K562 (cell line): ENCODE results near the gene SIGLEC6. TPM values are rescaled to one million over a fixed set of nuclear protein-coding genes. Genes with fewer than 3 reads are reported as not detected.

Experiments used
- ATAC-seq: fragments of 200-7000 bp; cut with Tn5 transposase; 3 replicates; pipeline ENCODE4 v1.9.1; 2020; ENCODE audit warnings: moderate library complexity
- BruUV-seq: library from RNA; stranded (reverse); fragments of 400-500 nt; replicated peaks from 2 replicates; lab custom pipeline; 2021; lab: Mats Ljungman, UMichigan
- CTCF ChIA-PET: fragments of 300-600 bp; formaldehyde crosslinking; extraction: SDS; loops from one replicate; lab custom pipeline; 2021; ENCODE audit warnings: low intra/inter-chr PET ratio; lab: Yijun Ruan, JAX
- POLR2A ChIA-PET: fragments of 300-600, 350-650 bp; sonication (Branson Sonifier 250); formaldehyde crosslinking; extraction: SDS; loops from one replicate; lab custom pipeline; 2021; ENCODE audit warnings: antibody characterized with exemption, inconsistent platforms; lab: Yijun Ruan, JAX
- DNase-seq, 4 experiments: peaks; one replicate each; pipeline versions ENCODE4 v3.0.0 to v3.0.0-alpha.2; 2011 to 2018; ENCODE audit warnings: low spot score in 3 of 4, mixed read lengths in 3 of 4; ENCODE audit errors: extremely low read depth in 1 of 4
- FAIRE-seq: peaks from 2 replicates; lab custom pipeline; 2011; peaks lifted over from hg19 to GRCh38; lab: Jason Lieb, UNC
- H2AFZ ChIP-seq: 2 replicates; pipeline ENCODE4 v1.6.0; 2011; ENCODE audit warnings: low read depth, low read length, control low read depth, inconsistent platforms
- H3K27ac ChIP-seq: fragments of 200-600 bp; 3 replicates; pipeline ENCODE4 v1.8.0; 2011; ENCODE audit warnings: low read depth, mild to moderate bottlenecking, control low read depth, inconsistent platforms, low read length, moderate library complexity, mixed read lengths; ENCODE audit errors: extremely low read depth
- H3K27me3 ChIP-seq, 2 experiments: fragments of 300-600 bp in 1 of 2; 2 replicates in 1 of 2; 3 replicates in 1 of 2; pipeline versions ENCODE4 v1.6.0 to v1.8.0; 2011; ENCODE audit warnings: inconsistent platforms in 2 of 2, low read length in 2 of 2, mild to moderate bottlenecking in 1 of 2, mixed read lengths in 1 of 2, moderate library complexity in 1 of 2; ENCODE audit not compliant: control insufficient read depth in 2 of 2, insufficient read depth in 2 of 2
- H3K36me3 ChIP-seq: fragments of 300-600 bp; 3 replicates; pipeline ENCODE4 v1.8.0; 2011; ENCODE audit warnings: mild to moderate bottlenecking, low read length, inconsistent platforms; ENCODE audit not compliant: control insufficient read depth, insufficient read depth
- H3K4me1 ChIP-seq, 2 experiments: fragments of 200-600 bp in 1 of 2; replicated peaks in 1 of 2; 2 replicates in 1 of 2; 3 replicates in 1 of 2; pipeline versions ENCODE4 v1.5.1 to v1.8.0; 2011; ENCODE audit warnings: inconsistent platforms in 2 of 2, low read length in 2 of 2, mild to moderate bottlenecking in 1 of 2, mixed read lengths in 1 of 2, moderate library complexity in 1 of 2; ENCODE audit not compliant: control insufficient read depth in 2 of 2, insufficient read depth in 2 of 2
- H3K4me2 ChIP-seq: 2 replicates; pipeline ENCODE4 v1.6.1; 2011; ENCODE audit warnings: low read length, control low read depth, inconsistent platforms, mixed read lengths; ENCODE audit not compliant: insufficient read depth
- H3K4me3 ChIP-seq: fragments of 200-600 bp; sonication (generic), shearing (Covaris generic); 2 replicates; pipeline ENCODE4 v1.5.1; 2016; ENCODE audit warnings: control low read depth, inconsistent platforms
- H3K79me2 ChIP-seq: fragments of 200-600 bp; 3 replicates; pipeline ENCODE4 v1.8.0; 2011; ENCODE audit warnings: low read length, inconsistent platforms; ENCODE audit not compliant: control insufficient read depth, insufficient read depth
- H3K9ac ChIP-seq, 2 experiments: 2 replicates each; pipeline versions ENCODE4 v1.6.0 to v1.6.1; 2011; ENCODE audit warnings: low read depth in 2 of 2, low read length in 2 of 2, control low read depth in 1 of 2, inconsistent platforms in 1 of 2, mild to moderate bottlenecking in 1 of 2, mixed read lengths in 1 of 2; ENCODE audit not compliant: insufficient read depth in 1 of 2
- H3K9me1 ChIP-seq: one replicate; pipeline ENCODE4 v1.6.0; 2011; ENCODE audit warnings: inconsistent platforms, mild to moderate bottlenecking, low read length, moderate library complexity; ENCODE audit not compliant: control insufficient read depth, insufficient read depth
- H3K9me3 ChIP-seq: replicated peaks from 2 replicates; pipeline ENCODE4 v1.5.1; 2011; ENCODE audit warnings: low read depth, low read length, inconsistent platforms; ENCODE audit not compliant: control insufficient read depth, insufficient read depth
- H4K20me1 ChIP-seq: replicated peaks from 2 replicates; pipeline ENCODE4 v1.6.1; 2011; ENCODE audit warnings: low read length, inconsistent platforms, mixed read lengths; ENCODE audit not compliant: control insufficient read depth, insufficient read depth
- CBFA2T3 ChIP-seq: fragments of 450-650 bp; IDR thresholded peaks from 2 replicates; pipeline ENCODE4 v1.6.1; 2017
- CREB3 ChIP-seq: fragments of 450-650 bp; conservative IDR thresholded peaks from 2 replicates; pipeline ENCODE4 v1.6.1; 2016; ENCODE audit warnings: missing genetic modification characterization, low read depth, mild to moderate bottlenecking, missing compliant biosample characterization, moderate library complexity
- FOXK1 ChIP-seq: sonication (generic); formaldehyde crosslinking; IDR thresholded peaks from 2 replicates; pipeline ENCODE4 v1.8.0; 2022; ENCODE audit warnings: missing genetic modification reagents, mild to moderate bottlenecking, borderline replicate concordance
- KAT2B ChIP-seq: IDR thresholded peaks from one replicate; pipeline ENCODE4 v1.6.1; 2012; ENCODE audit warnings: low read depth, mild to moderate bottlenecking, control low read depth, inconsistent platforms, low read length, moderate library complexity
- MIER1 ChIP-seq: fragments of 450-650 bp; IDR thresholded peaks from 2 replicates; pipeline ENCODE4 v1.6.1; 2016; ENCODE audit warnings: antibody characterized with exemption, mild to moderate bottlenecking, low read depth
- NCOA1 ChIP-seq: fragments of 450-650 bp; IDR thresholded peaks from 2 replicates; pipeline ENCODE4 v1.6.1; 2016; ENCODE audit warnings: low read depth
- NFE2L1 ChIP-seq: fragments of 450-650 bp; IDR thresholded peaks from 2 replicates; pipeline ENCODE4 v1.6.1; 2016; ENCODE audit warnings: missing genetic modification characterization, low read depth, mild to moderate bottlenecking, missing compliant biosample characterization, moderate library complexity, borderline replicate concordance
- PHF21A ChIP-seq: fragments of 450-650 bp; IDR thresholded peaks from 2 replicates; pipeline ENCODE4 v1.6.1; 2017; ENCODE audit warnings: low read depth, borderline replicate concordance
- POLR2AphosphoS2 ChIP-seq: IDR thresholded peaks from 2 replicates; pipeline ENCODE4 v1.6.1; 2012; ENCODE audit warnings: low read length, improper control_type of control experiment
- RCOR1 ChIP-seq, 2 experiments: IDR thresholded peaks; 2 replicates each; pipeline ENCODE4 v1.6.1; 2012; ENCODE audit warnings: low read depth in 2 of 2, low read length in 2 of 2, borderline replicate concordance in 1 of 2, improper control_type of control experiment in 1 of 2
- SIN3A ChIP-seq, 2 experiments: fragments of 150-350 bp in 1 of 2; IDR thresholded peaks; 2 replicates each; pipeline ENCODE4 v1.6.1; 2011 to 2016; ENCODE audit warnings: borderline replicate concordance in 2 of 2, low read depth in 2 of 2, low read length in 2 of 2, mild to moderate bottlenecking in 2 of 2, moderate library complexity in 2 of 2; ENCODE audit not compliant: control insufficient read depth in 1 of 2
- SRF ChIP-seq, 2 experiments: fragments of 250-450, 450-650 bp in 1 of 2; sonication (Bioruptor Pico) in 1 of 2; sonication (generic) in 1 of 2; formaldehyde crosslinking; IDR thresholded peaks; 2 replicates each; pipeline versions ENCODE4 v1.5.0 to v1.5.1; 2020 to 2022; ENCODE audit warnings: mild to moderate bottlenecking in 1 of 2, missing genetic modification reagents in 1 of 2
- STAG1 ChIP-seq: sonication (generic); formaldehyde crosslinking; IDR thresholded peaks from 2 replicates; pipeline ENCODE4 v1.5.0; 2020; ENCODE audit warnings: missing genetic modification reagents, borderline replicate concordance
- TEAD4 ChIP-seq, 2 experiments: sonication (generic) in 1 of 2; formaldehyde crosslinking in 1 of 2; IDR thresholded peaks; 2 replicates each; pipeline versions ENCODE4 v1.6.1 to v1.8.0; 2012 to 2022; ENCODE audit warnings: borderline replicate concordance in 1 of 2, inconsistent platforms in 1 of 2, low read length in 1 of 2, mild to moderate bottlenecking in 1 of 2, missing genetic modification reagents in 1 of 2
- XRCC3 ChIP-seq: fragments of 450-650 bp; IDR thresholded peaks from 2 replicates; pipeline ENCODE4 v1.6.1; 2017; ENCODE audit warnings: mild to moderate bottlenecking, moderate library complexity
- ZC3H4 ChIP-seq: sonication (generic); formaldehyde crosslinking; IDR thresholded peaks from 2 replicates; pipeline ENCODE4 v1.9.0; 2021; ENCODE audit warnings: missing genetic modification reagents, borderline replicate concordance
- ZNF583 ChIP-seq: fragments of 250-450 bp; sonication (Bioruptor Pico); IDR thresholded peaks from 2 replicates; pipeline ENCODE4 v1.4.0; 2020
- WGBS: fragments of 100-300 bp; shearing (Covaris generic); methylation state at CpG from one replicate; pipeline ENCODE4 v1.1.6; 2016; ENCODE audit warnings: low coverage, mixed read lengths; ENCODE audit not compliant: insufficient coverage; ENCODE audit errors: missing lambda C conversion rate; 5-methylcytosine and 5-hydroxymethylcytosine counted together
- in situ Hi-C: fragments of 300-500 bp; cut with MboI; formaldehyde crosslinking; loops from 4 replicates; pipeline ENCODE4 v1.15.0; 2018; ENCODE audit warnings: inconsistent platforms, mixed read lengths
- intact Hi-C: fragments of 100-400 bp; cut with micrococcal nuclease; formaldehyde crosslinking; loops from 2 replicates; pipeline ENCODE4 v1.14.2; 2022
- polyA plus RNA-seq, 8 experiments: library from polyadenylated mRNA; depleted of rRNA in 4 of 8; stranded (reverse) in 5 of 8; unstranded in 3 of 8; fragments of >200 nt; fragmentation: Nextera tagmentation in 2 of 8; fragmentation: Illumina TruSeq in 1 of 8; extraction: Ambion mirVana in 2 of 8; extraction: Trizol in 1 of 8; gene quantifications; 2 replicates each; pipeline versions ENCODE4 v1.2.1 to v1.2.3, GENCODE V29; 2011 to 2014; ENCODE audit warnings: inconsistent platforms in 1 of 8, missing spikeins in 1 of 8
- total RNA-seq, 7 experiments: library from RNA; depleted of rRNA in 6 of 7; stranded (reverse); fragments of >200 nt in 6 of 7; fragmentation: Illumina TruSeq in 2 of 7; extraction: Trizol in 2 of 7; gene quantifications; 2 replicates each; pipeline versions ENCODE4 v1.2.1 to v1.2.3, GENCODE V29; 2011 to 2021; ENCODE audit warnings: low replicate concordance in 1 of 7
- TF ChIP-seq, protein P1 (sequence below): sonication (generic); formaldehyde crosslinking; IDR thresholded peaks from 2 replicates; pipeline ENCODE4 v1.4.0; 2020; ENCODE audit warnings: mild to moderate bottlenecking, missing genetic modification reagents
- TF ChIP-seq, protein P2 (sequence below): sonication (generic); formaldehyde crosslinking; IDR thresholded peaks from 2 replicates; pipeline ENCODE4 v1.9.0; 2022; ENCODE audit warnings: mild to moderate bottlenecking, missing genetic modification reagents

SIGLEC6 gene
- total and polyA plus RNA-seq, 9 of the 15 experiments (the other 6 are each of a cell fraction or from before 2014, with no cell fraction given) = 0.03 to 17.5 (median 0.71) TPM

DNA sequence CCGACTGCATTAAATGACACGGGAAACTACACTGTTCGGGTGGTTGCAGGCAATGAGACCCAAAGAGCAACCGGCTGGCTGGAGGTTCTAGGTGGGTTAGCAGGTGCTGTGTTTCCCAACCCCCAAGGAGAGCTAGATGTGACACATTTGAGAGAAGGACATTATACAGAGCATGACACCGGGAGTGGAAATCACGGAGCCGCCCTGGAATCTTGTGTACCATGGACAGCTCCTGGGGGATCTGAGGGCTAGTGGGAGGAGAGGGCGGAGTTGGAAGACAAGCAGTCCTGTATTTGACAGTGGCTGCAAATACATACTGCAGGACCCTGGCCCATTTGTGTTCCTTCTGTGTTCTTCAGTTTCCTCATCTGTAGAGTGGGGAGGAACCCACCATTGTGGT lies 50.9 kb downstream of the SIGLEC6 start:
- H3K9me1 ChIP-seq = no peaks in the 10 kb centered on the region
- peaks cover 12 to 20% of the 10 kb centered on the region in 2 experiments; a peak in 4 of 5 replicates for H3K4me1 ChIP-seq
- no peaks in the 10 kb centered on the region for H4K20me1 ChIP-seq
- H3K79me2 ChIP-seq = no peaks in the 10 kb centered on the region
- peaks cover 7% of the 10 kb centered on the region; the same call in 2 of the 3 replicates for H3K36me3 ChIP-seq
- ATAC-seq = peak; percentile 81
- WGBS = 21% methylated on average over 8 of the region's 8 CpGs
- H3K4me3 ChIP-seq = no peak overlapping the region
- DNase-seq = peak; percentile 67 to 80 (median 74)
- no peak overlapping the region; a peak in 1 of 4 replicates for H3K9ac ChIP-seq
- H3K27ac ChIP-seq = no peak overlapping the region
- peak; percentile 65 for FAIRE-seq
- peaks cover 2% of the 10 kb centered on the region; the same call in 1 of the 2 replicates for H3K9me3 ChIP-seq
- no peak overlapping the region for H3K4me2 ChIP-seq
- no peaks in the 10 kb centered on the region for H3K27me3 ChIP-seq
- in situ Hi-C loops = no loop called here
- ChIA-PET CTCF (no interaction called here), POLR2A (interaction anchor here (2.2 to 3.1 kb wide), 2 partner anchors 12 to 27 kb away, joined by 5 to 12 read pairs; no protein-coding TSS in a partner anchor)
- no TSS peak for BruUV-seq
- intact Hi-C loops = no loop called here
- no peak overlapping the region for H2AFZ ChIP-seq
- TF ChIP-seq FOXK1 (CRISPR knock-in tag) (0 out of 2 replicates have a peak, but pooled peaks have one; percentile 41), SRF (CRISPR knock-in tag; IDR thresholded peaks at IDR 0.05) (peak in 1 of 2 experiments; percentile 82; a peak in 1 of 4 replicates), SIN3A (IDR thresholded peaks at IDR 0.05; ENCODE audit: borderline replicate concordance in 2 of 2, control insufficient read depth in 1 of 2, low read depth in 2 of 2, low read length in 2 of 2) (peak in 1 of 2 experiments; percentile 83; a peak in 2 of 4 replicates), TEAD4 (IDR thresholded peaks at IDR 0.05; ENCODE audit: low read length) (peak; percentile 51; the same call in 1 of the 2 replicates), TEAD4 (CRISPR knock-in tag; IDR thresholded peaks at IDR 0.05; ENCODE audit: borderline replicate concordance) (no peak), MIER1 (peak; percentile 97), ZC3H4 (no peak), CBFA2T3 (no peak), CREB3 (no peak), POLR2AphosphoS2 (no peak), NCOA1 (peak; percentile 71), XRCC3 (no peak), ZNF583 (CRISPR knock-in tag) (0 out of 2 replicates have a peak, but pooled peaks have one; percentile 56), PHF21A (0 out of 2 replicates have a peak, but pooled peaks have one; percentile 57), STAG1 (CRISPR knock-in tag) (0 out of 2 replicates have a peak, but pooled peaks have one; percentile 38), RCOR1 (IDR thresholded peaks at IDR 0.05; ENCODE audit: borderline replicate concordance in 1 of 2, low read depth in 2 of 2, low read length in 2 of 2) (peak in 1 of 2 experiments; percentile 94; a peak in 2 of 4 replicates), KAT2B (no peak), NFE2L1 (no peak)
- TF ChIP-seq, protein P1, sequence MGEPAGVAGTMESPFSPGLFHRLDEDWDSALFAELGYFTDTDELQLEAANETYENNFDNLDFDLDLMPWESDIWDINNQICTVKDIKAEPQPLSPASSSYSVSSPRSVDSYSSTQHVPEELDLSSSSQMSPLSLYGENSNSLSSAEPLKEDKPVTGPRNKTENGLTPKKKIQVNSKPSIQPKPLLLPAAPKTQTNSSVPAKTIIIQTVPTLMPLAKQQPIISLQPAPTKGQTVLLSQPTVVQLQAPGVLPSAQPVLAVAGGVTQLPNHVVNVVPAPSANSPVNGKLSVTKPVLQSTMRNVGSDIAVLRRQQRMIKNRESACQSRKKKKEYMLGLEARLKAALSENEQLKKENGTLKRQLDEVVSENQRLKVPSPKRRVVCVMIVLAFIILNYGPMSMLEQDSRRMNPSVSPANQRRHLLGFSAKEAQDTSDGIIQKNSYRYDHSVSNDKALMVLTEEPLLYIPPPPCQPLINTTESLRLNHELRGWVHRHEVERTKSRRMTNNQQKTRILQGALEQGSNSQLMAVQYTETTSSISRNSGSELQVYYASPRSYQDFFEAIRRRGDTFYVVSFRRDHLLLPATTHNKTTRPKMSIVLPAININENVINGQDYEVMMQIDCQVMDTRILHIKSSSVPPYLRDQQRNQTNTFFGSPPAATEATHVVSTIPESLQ (CRISPR knock-in tag) = no peak
- TF ChIP-seq, protein P2, sequence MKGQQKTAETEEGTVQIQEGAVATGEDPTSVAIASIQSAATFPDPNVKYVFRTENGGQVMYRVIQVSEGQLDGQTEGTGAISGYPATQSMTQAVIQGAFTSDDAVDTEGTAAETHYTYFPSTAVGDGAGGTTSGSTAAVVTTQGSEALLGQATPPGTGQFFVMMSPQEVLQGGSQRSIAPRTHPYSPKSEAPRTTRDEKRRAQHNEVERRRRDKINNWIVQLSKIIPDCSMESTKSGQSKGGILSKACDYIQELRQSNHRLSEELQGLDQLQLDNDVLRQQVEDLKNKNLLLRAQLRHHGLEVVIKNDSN (CRISPR knock-in tag) = no peak
